RWPE1 (cell line): Measurements from ENCODE around the gene ST14.
"Not testable (repeated sequence)": the region's sequence is repeated elsewhere in the genome, so short reads cannot be mapped to it uniquely, and the experiment has no call there.

ENCODE experiments used
- CTCF ChIA-PET: fragments of 350-600 bp; sonication (Branson Sonifier 250); formaldehyde crosslinking; extraction: SDS; loops from one replicate; lab custom pipeline; 2021; lab: Yijun Ruan, JAX
- POLR2A ChIA-PET: fragments of 400-600 bp; formaldehyde crosslinking; extraction: SDS; loops from one replicate; lab custom pipeline; 2020; ENCODE audit warnings: antibody characterized with exemption; ENCODE audit not compliant: low non-redundant PET; lab: Yijun Ruan, JAX
- DNase-seq: peaks from one replicate; pipeline ENCODE4 v3.0.0; 2012; ENCODE audit warnings: low spot score
- H3K27ac ChIP-seq: fragments of 450-650 bp; 2 replicates; pipeline ENCODE4 v1.5.1; 2017
- CTCF ChIP-seq: fragments of 450-650 bp; conservative IDR thresholded peaks from 2 replicates; pipeline ENCODE4 v1.5.1; 2017; ENCODE audit warnings: low read depth, mild to moderate bottlenecking

ST14 gene

GRCh38 chr11:130249371-130249770, 89.8 kb downstream of the ST14 start:
- POLR2A ChIA-PET, result no interaction called here
- CTCF ChIA-PET, result interaction anchor here (0.6 kb wide), 1 partner anchor 10 kb away, joined by 6 read pairs; no protein-coding TSS in a partner anchor
- no peak for DNase-seq
- no peak overlapping the region for H3K27ac ChIP-seq
- no peak for TF ChIP-seq CTCF

- POLR2A ChIA-PET, result interaction anchor here (0.6 kb wide), 1 partner anchor 187 kb away, joined by 7 read pairs; no protein-coding TSS in a partner anchor
Observed at GRCh38 chr11:130249929-130250328, 90.3 kb downstream of the ST14 start.

DNA sequence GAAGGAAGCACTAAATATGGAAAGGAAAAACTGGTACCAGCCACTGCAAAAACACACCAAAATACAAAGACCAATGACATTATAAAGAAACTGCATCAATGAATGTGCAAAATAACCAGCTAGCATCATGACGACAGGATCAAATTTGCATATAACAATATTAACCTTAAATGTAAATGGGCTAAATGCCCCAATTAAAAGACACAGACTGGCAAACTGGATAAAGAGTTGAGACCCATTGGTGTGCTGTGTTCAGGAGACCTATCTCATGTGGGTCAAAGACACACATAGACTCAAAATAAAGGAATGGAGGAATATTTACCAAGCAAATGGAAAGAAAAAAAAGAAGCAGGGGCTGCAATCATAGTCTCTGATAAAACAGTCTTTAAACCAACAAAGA, 92.2 kb downstream of the ST14 start:
- H3K27ac ChIP-seq, POLR2A ChIA-PET, CTCF ChIA-PET, DNase-seq: not testable (repeated sequence)

More at GRCh38 chr11:130249929-130250328, 90.3 kb downstream of the ST14 start:
- H3K27ac ChIP-seq, DNase-seq, CTCF ChIA-PET: not testable (repeated sequence)
